Suppressor macrophage treated with lipopolysaccharide for 4 hours (primary cell): ENCODE data around the gene DUSP8.
A peak's percentile ranks its signal among the peaks of the same experiment; 100 is the strongest.
"Not testable (repeated sequence)": the region's sequence is repeated elsewhere in the genome, so short reads cannot be mapped to it uniquely, and the experiment has no call there.

Experiments used
- DNase-seq: peaks from one replicate; pipeline ENCODE4 v3.0.0-alpha.2; 2020

The DUSP8 gene

GRCh38 chr11:1589191-1589963 is 17.3 kb upstream of the DUSP8 start:
- peak; percentile 82 for DNase-seq

GRCh38 chr11:1586699-1587098 is 14.6 kb upstream of the DUSP8 start:
- no peak for DNase-seq

- DNase-seq, result not testable (repeated sequence)
Observed at GRCh38 chr11:1584661-1585370, 12.7 kb upstream of the DUSP8 start, which contains the start of gene KRTAP5-1. Gene KRTAP5-1, minus strand, starts transcription at chr11:1585283. Its CDS starts 34 bp downstream, at chr11:1585249.

- DNase-seq, result not testable (repeated sequence)
Observed at GRCh38 chr11:1582909-1583308, 10.8 kb upstream of the DUSP8 start.

GRCh38 chr11:1581976-1582375 is 9.9 kb upstream of the DUSP8 start:
- DNase-seq, result no peak

GRCh38 chr11:1576825-1577224 is 4.8 kb upstream of the DUSP8 start:
- no peak for DNase-seq

GRCh38 chr11:1575756-1576155 is 3.7 kb upstream of the DUSP8 start:
- DNase-seq, result not testable (repeated sequence)

- DNase-seq, result no peak
Observed at GRCh38 chr11:1574933-1575242, 2.8 kb upstream of the DUSP8 start.

GRCh38 chr11:1574238-1574932 is 2.3 kb upstream of the DUSP8 start:
- DNase-seq, result peak; percentile 64

- DNase-seq, result no peak
Observed at GRCh38 chr11:1573903-1574237, 1.8 kb upstream of the DUSP8 start.

GRCh38 chr11:1573077-1573902 is 1.2 kb upstream of the DUSP8 start:
- DNase-seq, result no peak

- no peak for DNase-seq
Observed at GRCh38 chr11:1571760-1572196, 293 bp downstream of the DUSP8 start.

GRCh38 chr11:1570896-1571759 is 943 bp downstream of the DUSP8 start:
- DNase-seq, result no peak

GRCh38 chr11:1570531-1570895 is 1.6 kb downstream of the DUSP8 start:
- no peak for DNase-seq

- DNase-seq, result no peak
Observed at GRCh38 chr11:1570001-1570453, 2.0 kb downstream of the DUSP8 start.

GRCh38 chr11:1569251-1569780 is 2.8 kb downstream of the DUSP8 start:
- no peak for DNase-seq

- DNase-seq, result no peak
Observed at GRCh38 chr11:1568441-1568911, 3.6 kb downstream of the DUSP8 start.

- DNase-seq, result no peak
Observed at GRCh38 chr11:1567721-1568100, 4.4 kb downstream of the DUSP8 start.

GRCh38 chr11:1567052-1567720 is 4.9 kb downstream of the DUSP8 start:
- DNase-seq, result no peak

GRCh38 chr11:1566381-1567051 is 5.6 kb downstream of the DUSP8 start:
- no peak for DNase-seq

GRCh38 chr11:1565904-1566247 is 6.2 kb downstream of the DUSP8 start:
- no peak for DNase-seq
